ENCODE data around the gene THAP7. TPM values are rescaled to one million over a fixed set of nuclear protein-coding genes. Genes with fewer than 3 reads are reported as not detected.

The THAP7 gene
- total and polyA plus RNA-seq, 2 of the 4 experiments (the other 2 are of a cell fraction) = 14.2 to 19.8 TPM

- H4K20me1 ChIP-seq (ENCODE audit: insufficient read depth, low read length) = peaks cover 9% of the 10 kb centered on the region; the same call in 1 of the 2 replicates
Measured at GRCh38 chr22:20999350-21000206, 2.3 kb downstream of the THAP7 start.

More at GRCh38 chr22:20999350-21000206, 2.3 kb downstream of the THAP7 start:
- intact Hi-C loops (cut with micrococcal nuclease) = no loop called here
- Histone ChIP-seq H2BK5ac (ENCODE audit: low read depth, low read length, poor library complexity, severe bottlenecking) (no peak overlapping the region), H2BK20ac (ENCODE audit: low read depth, low read length) (no peak overlapping the region), H3K14ac (replicated peaks; ENCODE audit: low read depth, low read length) (no peak overlapping the region), H2BK120ac (ENCODE audit: low read depth, low read length) (no peak overlapping the region), H2AFZ (replicated peaks; ENCODE audit: low read length, poor library complexity) (peak overlapping the region; percentile 17), H3K4ac (ENCODE audit: low read depth, low read length) (no peak overlapping the region), H3K9ac (ENCODE audit: low read depth, low read length) (no peak overlapping the region), H3K56ac (ENCODE audit: extremely low read depth, insufficient read depth, low read length) (no peak overlapping the region), H2AK5ac (ENCODE audit: low read depth, low read length) (no peak overlapping the region), H4K91ac (ENCODE audit: insufficient read depth, low read depth, low read length) (no peak overlapping the region), H3K18ac (ENCODE audit: low read depth, low read length) (no peak overlapping the region), H3K27me3 (ENCODE audit: control insufficient read depth, insufficient read depth, low read length) (no peaks in the 10 kb centered on the region), H3K4me3 (ENCODE audit: insufficient read depth, low read depth, low read length) (no peak overlapping the region), H4K8ac (ENCODE audit: low read depth in 2 of 2, low read length in 2 of 2) (no peak overlapping the region), H3K79me1 (ENCODE audit: low read depth in 1 of 2, low read length in 2 of 2) (peaks cover 19 to 49% of the 10 kb centered on the region in 2 experiments), H2AK9ac (replicated peaks; ENCODE audit: low read depth, low read length, poor library complexity) (no peak overlapping the region), H3K23ac (ENCODE audit: low read depth, low read length) (no peak overlapping the region), H3K4me1 (ENCODE audit: control insufficient read depth, insufficient read depth, low read length) (peaks cover 15% of the 10 kb centered on the region), H3K4me2 (ENCODE audit: low read depth, low read length) (no peak overlapping the region), H3K27ac (ENCODE audit: insufficient read depth, low read length) (no peak overlapping the region), H3K9me1 (ENCODE audit: insufficient read depth, low read length) (peaks cover 13% of the 10 kb centered on the region; the same call in 1 of the 2 replicates), H3K36me3 (ENCODE audit: control insufficient read depth, insufficient read depth, low read length) (peaks cover 39% of the 10 kb centered on the region), H3K9me3 (ENCODE audit: control insufficient read depth, insufficient read depth, low read length) (no peaks in the 10 kb centered on the region), H4K5ac (ENCODE audit: low read depth, low read length) (no peak overlapping the region), H2BK15ac (ENCODE audit: low read depth, low read length) (no peak overlapping the region)
- dilution Hi-C loops (cut with HindIII; ENCODE audit: low sequenced_read_pairs, unreplicated experiment) = no loop called here
- no peak for DNase-seq
- CTCF ChIA-PET = interaction anchor here (0.9 kb wide), 1 partner anchor 17 kb away, joined by 3 read pairs; the partner anchor contains the start of gene LZTR1
- ATAC-seq (ENCODE audit: low read depth) = no peak
- 98% methylated on average over 15 of the region's 27 CpGs; no CpG with 5 or more reads in 1 of the 2 experiments for WGBS, 2 experiments (ENCODE audit: extremely low coverage in 2 of 2, insufficient read length in 1 of 2)
- no TSS peak for BruUV-seq (replicated peaks)
- TF ChIP-seq MAFK (IDR thresholded peaks at IDR 0.05; ENCODE audit: low read depth, low read length) = no peak
- no peak for TF ChIP-seq MAZ (IDR thresholded peaks at IDR 0.05; ENCODE audit: borderline replicate concordance, low read depth, low read length)
- no peak for TF ChIP-seq NFE2L2 (IDR thresholded peaks at IDR 0.05; ENCODE audit: low read depth, low read length)
- TF ChIP-seq SMC3 (IDR thresholded peaks at IDR 0.05; ENCODE audit: low read depth, low read length) = no peak
- TF ChIP-seq ELK1 (IDR thresholded peaks at IDR 0.05; ENCODE audit: borderline replicate concordance, low read depth, low read length) = no peak
- TF ChIP-seq, protein P1, sequence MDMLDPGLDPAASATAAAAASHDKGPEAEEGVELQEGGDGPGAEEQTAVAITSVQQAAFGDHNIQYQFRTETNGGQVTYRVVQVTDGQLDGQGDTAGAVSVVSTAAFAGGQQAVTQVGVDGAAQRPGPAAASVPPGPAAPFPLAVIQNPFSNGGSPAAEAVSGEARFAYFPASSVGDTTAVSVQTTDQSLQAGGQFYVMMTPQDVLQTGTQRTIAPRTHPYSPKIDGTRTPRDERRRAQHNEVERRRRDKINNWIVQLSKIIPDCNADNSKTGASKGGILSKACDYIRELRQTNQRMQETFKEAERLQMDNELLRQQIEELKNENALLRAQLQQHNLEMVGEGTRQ (IDR thresholded peaks at IDR 0.05; ENCODE audit: low read depth, low read length) = no peak
- TF ChIP-seq POLR2A (IDR thresholded peaks at IDR 0.05; ENCODE audit: low read depth, low read length) = no peak
- TF ChIP-seq RFX5 (IDR thresholded peaks at IDR 0.05; ENCODE audit: low read depth, low read length) = no peak
- no peak for TF ChIP-seq RCOR1 (IDR thresholded peaks at IDR 0.05; ENCODE audit: insufficient replicate concordance, low read length)
- TF ChIP-seq BHLHE40 (IDR thresholded peaks at IDR 0.05; ENCODE audit: low read depth, low read length) = no peak
- no peak for TF ChIP-seq RAD21 (IDR thresholded peaks at IDR 0.05; ENCODE audit: low read length)
- no peak for TF ChIP-seq CHD1 (IDR thresholded peaks at IDR 0.05; ENCODE audit: low read depth, low read length)
- no peak for TF ChIP-seq MXI1 (IDR thresholded peaks at IDR 0.05; ENCODE audit: borderline replicate concordance, low read depth, low read length)
- TF ChIP-seq CEBPB (IDR thresholded peaks at IDR 0.05; ENCODE audit: low read depth, low read length) = no peak
- in situ Hi-C loops (cut with MboI; ENCODE audit: low sequenced_read_pairs) = no loop called here
- POLR2A ChIA-PET (ENCODE audit: unreplicated experiment) = no interaction called here
